ENCODE data around the gene CD46.

The CD46 gene

GRCh38 chr1:207787776-207788175 is 35.9 kb downstream of the CD46 start:
- TF ChIP-seq ZFX (IDR thresholded peaks at IDR 0.05) = no peak
- TF ChIP-seq CTCF (conservative IDR thresholded peaks at IDR 0.05) = no peak
- no peak overlapping the region for H3K27ac ChIP-seq

GRCh38 chr1:207789386-207789785 is 37.5 kb downstream of the CD46 start:
- TF ChIP-seq ZFX (IDR thresholded peaks at IDR 0.05) (no peak), CTCF (conservative IDR thresholded peaks at IDR 0.05) (no peak)
- H3K27ac ChIP-seq = peak overlapping the region; percentile 70

- peak overlapping the region; percentile 70 for H3K27ac ChIP-seq
- TF ChIP-seq CTCF (conservative IDR thresholded peaks at IDR 0.05) (no peak), ZFX (IDR thresholded peaks at IDR 0.05) (no peak)
These were observed 38.2 kb downstream of the CD46 start for GRCh38 chr1:207789792-207790787.

GRCh38 chr1:207791290-207791689 is 39.4 kb downstream of the CD46 start:
- TF ChIP-seq CTCF (conservative IDR thresholded peaks at IDR 0.05) = no peak
- H3K27ac ChIP-seq = no peak overlapping the region

GRCh38 chr1:207793327-207793726 is 41.5 kb downstream of the CD46 start:
- TF ChIP-seq ZFX (IDR thresholded peaks at IDR 0.05) (no peak), CTCF (conservative IDR thresholded peaks at IDR 0.05) (no peak)
- H3K27ac ChIP-seq = no peak overlapping the region

- H3K27ac ChIP-seq = no peak overlapping the region
- TF ChIP-seq CTCF (conservative IDR thresholded peaks at IDR 0.05) (no peak), ZFX (IDR thresholded peaks at IDR 0.05) (no peak)
These were observed 43.0 kb downstream of the CD46 start for GRCh38 chr1:207794861-207795260.

GRCh38 chr1:207797229-207797973 is 45.5 kb downstream of the CD46 start:
- TF ChIP-seq ZFX (IDR thresholded peaks at IDR 0.05) (no peak), CTCF (conservative IDR thresholded peaks at IDR 0.05) (peak; percentile 90)
- peak overlapping the region; percentile 56 for H3K27ac ChIP-seq
